ENCODE data around the gene UNC93A. TPM values are rescaled to one million over a fixed set of nuclear protein-coding genes. Genes with fewer than 3 reads are reported as not detected.

Gene UNC93A
- total and polyA plus RNA-seq, 9 of the 15 experiments (the other 6 are each of a cell fraction or from before 2014, with no cell fraction given), result not detected

DNA sequence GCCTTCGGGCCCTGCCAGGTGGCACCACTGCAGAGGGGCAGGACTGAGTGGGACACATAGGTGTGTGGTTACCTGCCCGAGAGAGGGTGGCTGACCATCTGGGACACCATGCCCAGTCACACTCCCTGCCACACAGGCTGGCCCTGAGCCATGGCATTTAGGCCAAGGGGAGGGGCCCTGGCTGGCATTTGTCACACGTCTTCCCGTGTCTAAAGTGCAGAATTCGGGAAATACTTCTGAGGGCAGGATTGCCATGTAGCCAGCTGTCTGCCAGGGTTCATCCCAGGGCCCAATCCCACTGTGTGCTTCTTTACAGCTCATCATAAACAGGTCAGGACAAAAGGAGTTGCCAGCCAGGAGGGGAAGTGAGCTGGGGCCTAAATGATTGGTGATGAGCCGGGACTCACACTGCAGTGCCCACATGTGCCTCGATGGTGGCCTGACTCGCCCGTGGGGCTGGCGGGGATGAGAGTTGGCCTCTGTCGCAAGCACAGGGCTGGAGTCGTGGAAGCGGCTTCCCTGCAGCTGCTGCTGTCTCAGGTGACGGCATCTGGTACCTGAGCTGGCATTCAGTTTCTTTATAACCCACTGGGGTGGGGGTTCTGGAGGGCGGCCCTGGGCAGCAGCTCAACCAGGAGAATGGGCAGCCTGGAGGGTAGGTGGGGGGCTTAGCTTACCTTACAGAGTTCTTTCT, 5.9 kb upstream of the UNC93A start (continued):
- TF ChIP-seq KLF13 (tag; IDR thresholded peaks at IDR 0.05; ENCODE audit: borderline replicate concordance, low read depth) (no peak), TRIM28 (IDR thresholded peaks at IDR 0.05) (no peak), DPF2 (IDR thresholded peaks at IDR 0.05) (no peak), FOXJ3 (CRISPR knock-in tag; IDR thresholded peaks at IDR 0.05) (no peak), MEF2D (tag; conservative IDR thresholded peaks at IDR 0.05; ENCODE audit: low read depth) (no peak), ZNF133 (CRISPR knock-in tag; IDR thresholded peaks at IDR 0.05) (no peak), TEAD4 (IDR thresholded peaks at IDR 0.05; ENCODE audit: low read length) (no peak), TEAD4 (CRISPR knock-in tag; IDR thresholded peaks at IDR 0.05; ENCODE audit: borderline replicate concordance) (no peak), FIP1L1 (IDR thresholded peaks at IDR 0.05; ENCODE audit: low read depth, low read length, poor library complexity, severe bottlenecking) (no peak), SETDB1 (IDR thresholded peaks at IDR 0.05; ENCODE audit: low read length) (no peak), HDAC1 (IDR thresholded peaks at IDR 0.05) (no peak), NFXL1 (CRISPR knock-in tag; IDR thresholded peaks at IDR 0.05) (no peak)

DNA sequence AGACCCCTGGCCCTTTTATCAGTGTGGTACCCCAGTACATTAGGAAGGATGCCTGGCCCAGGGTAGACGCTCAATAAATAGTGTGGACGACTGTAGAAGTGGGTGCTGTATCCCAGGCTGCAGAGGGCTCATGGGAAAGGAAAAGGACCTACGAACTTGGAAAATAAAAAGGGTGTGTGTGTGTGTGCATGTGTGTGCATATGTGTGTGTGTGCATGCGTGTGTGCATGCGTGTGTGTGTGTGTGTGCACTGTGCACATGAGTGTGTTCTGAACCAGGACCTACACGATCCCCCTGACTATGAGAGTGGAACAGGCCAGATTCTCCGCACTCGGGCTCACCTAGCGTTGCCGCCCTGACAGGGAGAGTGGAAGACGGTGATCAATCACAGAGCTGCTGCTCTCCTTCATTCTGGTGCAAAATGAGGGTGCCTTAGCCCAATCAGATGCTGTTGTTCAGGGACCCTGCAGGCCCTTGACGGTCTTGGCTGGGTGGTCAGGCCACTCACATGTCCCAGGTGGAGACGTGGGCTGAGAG, 3.5 kb upstream of the UNC93A start:
- no peak overlapping the region for H3K4me3 ChIP-seq
- H3K9me3 ChIP-seq (replicated peaks; ENCODE audit: control insufficient read depth, insufficient read depth, low read depth, low read length), result no peaks in the 10 kb centered on the region
- H3K9me1 ChIP-seq (ENCODE audit: control insufficient read depth, insufficient read depth, low read length), result no peaks in the 10 kb centered on the region
- H3K4me1 ChIP-seq (replicated peaks in 1 of 2; ENCODE audit: control insufficient read depth in 2 of 2, insufficient read depth in 2 of 2, low read length in 2 of 2), result no peaks in the 10 kb centered on the region
- FAIRE-seq (no peak), ATAC-seq (no peak), DNase-seq (ENCODE audit: extremely low read depth in 1 of 4, low spot score in 3 of 4) (no peak)
- intact Hi-C loops (cut with micrococcal nuclease) (loop anchor here (10.0 kb wide), 1 partner anchor 513 kb away; no protein-coding TSS in a partner anchor), in situ Hi-C loops (cut with MboI) (loop anchor here (25.0 kb wide), 1 partner anchor 525 kb away; no protein-coding TSS in a partner anchor)
- H4K20me1 ChIP-seq (replicated peaks; ENCODE audit: control insufficient read depth, insufficient read depth, low read length), result peaks cover 4% of the 10 kb centered on the region; the same call in 1 of the 2 replicates
- no peak overlapping the region for H3K4me2 ChIP-seq (ENCODE audit: insufficient read depth, low read length)
- CTCF ChIA-PET (ENCODE audit: low intra/inter-chr PET ratio), result no interaction called here
- BruUV-seq (replicated peaks), result no TSS peak
- no peaks in the 10 kb centered on the region for H3K79me2 ChIP-seq (ENCODE audit: control insufficient read depth, insufficient read depth, low read length)
- WGBS (ENCODE audit: insufficient coverage, low coverage, missing lambda C conversion rate), result 1% methylated on average over 13 of the region's 13 CpGs
- H3K27me3 ChIP-seq (ENCODE audit: control insufficient read depth in 2 of 2, insufficient read depth in 2 of 2, low read length in 2 of 2), result peaks cover 17 to 40% of the 10 kb centered on the region in 2 experiments; a peak in 4 of 5 replicates
- H3K27ac ChIP-seq (ENCODE audit: extremely low read depth, low read depth, low read length), result no peak overlapping the region
- POLR2A ChIA-PET, result interaction anchor here (1.4 kb wide), 1 partner anchor 66 kb away, joined by 4 read pairs; no protein-coding TSS in a partner anchor
- no peak overlapping the region for H2AFZ ChIP-seq (ENCODE audit: low read depth, low read length)
- no peak overlapping the region for H3K9ac ChIP-seq (ENCODE audit: insufficient read depth in 1 of 2, low read depth in 2 of 2, low read length in 2 of 2)
- H3K36me3 ChIP-seq (ENCODE audit: control insufficient read depth, insufficient read depth, low read length), result no peaks in the 10 kb centered on the region
- TF ChIP-seq ZNF384 (IDR thresholded peaks at IDR 0.05; ENCODE audit: low read depth, low read length) (no peak), FOSL1 (tag; conservative IDR thresholded peaks at IDR 0.05) (no peak), EP400 (IDR thresholded peaks at IDR 0.05) (no peak), MEIS2 (IDR thresholded peaks at IDR 0.05; ENCODE audit: partially characterized antibody) (no peak), UBTF (IDR thresholded peaks at IDR 0.05; ENCODE audit: borderline replicate concordance in 1 of 2, low read depth in 2 of 2, low read length in 2 of 2) (no peak), CSDE1 (IDR thresholded peaks at IDR 0.05) (no peak), BACH1 (tag; IDR thresholded peaks at IDR 0.05) (no peak), RBM39 (optimal IDR thresholded peaks at IDR 0.05; ENCODE audit: low read depth, low read length) (no peak), ETV5 (CRISPR knock-in tag; IDR thresholded peaks at IDR 0.05; ENCODE audit: low read depth) (no peak), ZNF551 (CRISPR knock-in tag; IDR thresholded peaks at IDR 0.05) (no peak)
